H1 (cell line): ENCODE data around the gene CLBA1.
"Not testable (repeated sequence)": the region's sequence is repeated elsewhere in the genome, so short reads cannot be mapped to it uniquely, and the experiment has no call there.

ENCODE experiments used
- CBX5 ChIP-seq: fragments of 300-800, 300-1000 bp; sonication (generic); IDR thresholded peaks from 2 replicates; pipeline ENCODE4 v1.7.1; 2016; ENCODE audit warnings: antibody characterized with exemption, low read length, low read depth
- CTCF ChIP-seq, 3 experiments: IDR thresholded peaks; 1 replicate in 2 of 3; 2 replicates in 1 of 3; pipeline versions ENCODE4 v1.5.1 to v1.6.1; 2011; ENCODE audit warnings: low read length in 3 of 3, mild to moderate bottlenecking in 3 of 3, inconsistent platforms in 2 of 3, low read depth in 1 of 3, moderate library complexity in 1 of 3; ENCODE audit not compliant: insufficient read depth in 1 of 3; ENCODE audit errors: control extremely low read depth in 1 of 3
- EZH2 ChIP-seq: fragments of 200-600 bp; sonication (generic); IDR thresholded peaks from 2 replicates; pipeline ENCODE4 v1.7.1; 2012; ENCODE audit warnings: low read depth, mild to moderate bottlenecking, moderate library complexity, low read length, inconsistent platforms; ENCODE audit not compliant: severe bottlenecking
- MAFK ChIP-seq: IDR thresholded peaks from 2 replicates; pipeline ENCODE4 v1.6.1; 2012; ENCODE audit warnings: low read depth, mild to moderate bottlenecking, improper control_type of control experiment, low read length
- POLR2AphosphoS5 ChIP-seq: IDR thresholded peaks from 2 replicates; pipeline ENCODE4 v1.6.1; 2011; ENCODE audit warnings: low read depth, low read length
- RFX5 ChIP-seq: IDR thresholded peaks from 2 replicates; pipeline ENCODE4 v1.6.1; 2011; ENCODE audit warnings: low read depth, low read length, improper control_type of control experiment, borderline replicate concordance
- SRF ChIP-seq: IDR thresholded peaks from 2 replicates; pipeline ENCODE4 v1.6.1; 2011; ENCODE audit warnings: mild to moderate bottlenecking, low read depth, low read length, moderate library complexity
- TAF1 ChIP-seq: IDR thresholded peaks from 2 replicates; pipeline ENCODE4 v1.6.1; 2011; ENCODE audit warnings: mild to moderate bottlenecking, low read depth, low read length

DNA sequence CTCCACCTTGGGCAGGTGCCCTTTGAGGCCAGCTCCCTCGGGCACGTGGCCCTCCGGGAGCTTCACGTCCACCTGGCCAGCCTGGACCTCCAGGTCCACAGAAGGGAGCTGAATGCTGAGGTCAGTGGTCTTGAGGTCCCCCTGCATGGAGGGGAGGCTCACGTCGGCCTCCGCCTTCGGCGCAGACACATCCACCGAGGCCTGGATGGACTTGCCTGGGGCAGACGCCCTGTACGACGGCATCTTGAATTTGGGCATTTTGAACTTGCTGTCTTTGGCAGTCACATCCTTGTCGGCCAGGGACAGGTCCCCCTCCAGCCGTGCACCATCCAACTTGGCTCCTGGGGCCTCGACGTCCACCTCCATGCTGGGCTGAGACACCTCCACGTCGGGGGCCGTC is 40.3 kb upstream of the CLBA1 start:
- not testable (repeated sequence) for TF ChIP-seq EZH2; POLR2AphosphoS5; MAFK; TAF1; SRF; CBX5; RFX5; CTCF (IDR thresholded peaks at IDR 0.05; ENCODE audit: control extremely low read depth in 1 of 3, insufficient read depth in 1 of 3, low read depth in 1 of 3, low read length in 3 of 3)
